HEK293 (cell line): ENCODE results near the gene MOB4.

ENCODE experiments used
- CTCF ChIA-PET: fragments of 350-600 bp; formaldehyde crosslinking; extraction: SDS; loops from one replicate; lab custom pipeline; 2021; ENCODE audit warnings: antibody characterized with exemption; lab: Yijun Ruan, JAX
- POLR2A ChIA-PET: fragments of 300-600 bp; formaldehyde crosslinking; extraction: SDS; loops from one replicate; lab custom pipeline; 2020; ENCODE audit warnings: antibody characterized with exemption, inconsistent platforms; lab: Yijun Ruan, JAX
- H3K27ac ChIP-seq: fragments of 200-500 bp; sonication (Bioruptor generic); 2 replicates; pipeline ENCODE4 v1.5.1; 2014; ENCODE audit warnings: low read depth, low read length, control low read depth, inconsistent platforms; ENCODE audit errors: extremely low read depth
- H3K36me3 ChIP-seq, 2 experiments: fragments of 200-500 bp in 1 of 2; sonication (Bioruptor generic) in 1 of 2; 1 replicate in 1 of 2; 2 replicates in 1 of 2; pipeline ENCODE4 v1.5.1; 2014 to 2017; ENCODE audit warnings: inconsistent platforms in 2 of 2, low read length in 2 of 2; ENCODE audit not compliant: control insufficient read depth in 2 of 2, insufficient read depth in 1 of 2
- H3K4me1 ChIP-seq: fragments of 200-500 bp; sonication (Bioruptor generic); 2 replicates; pipeline ENCODE4 v1.5.1; 2014; ENCODE audit warnings: mild to moderate bottlenecking, low read length, inconsistent platforms; ENCODE audit not compliant: control insufficient read depth, insufficient read depth
- H3K4me3 ChIP-seq: 2 replicates; pipeline ENCODE4 v1.5.1; 2011; ENCODE audit warnings: low read depth, mild to moderate bottlenecking, control low read depth, low read length, moderate library complexity
- H3K9me3 ChIP-seq: fragments of 200-500 bp; sonication (Bioruptor generic); 2 replicates; pipeline ENCODE4 v1.5.1; 2014; ENCODE audit warnings: low read depth, low read length, inconsistent platforms; ENCODE audit not compliant: control insufficient read depth, insufficient read depth
- BCL11A ChIP-seq: fragments of 450-650 bp; formaldehyde crosslinking; IDR thresholded peaks from 2 replicates; pipeline ENCODE4 v1.5.1; 2016; ENCODE audit warnings: low read depth, missing biosample characterization, missing genetic modification characterization
- CTCF ChIP-seq: fragments of 450-650 bp; formaldehyde crosslinking; IDR thresholded peaks from 2 replicates; pipeline ENCODE4 v1.5.1; 2016; ENCODE audit warnings: missing biosample characterization, missing genetic modification characterization
- GLI2 ChIP-seq: fragments of 450-650 bp; formaldehyde crosslinking; IDR thresholded peaks from 2 replicates; pipeline ENCODE4; 2017; ENCODE audit warnings: missing biosample characterization, missing genetic modification characterization, low read depth, borderline replicate concordance
- HOXD13 ChIP-seq: sonication (generic); formaldehyde crosslinking; IDR thresholded peaks from 2 replicates; pipeline ENCODE4 v1.8.0; 2022; ENCODE audit warnings: missing genetic modification reagents, borderline replicate concordance
- KLF10 ChIP-seq: fragments of 450-650 bp; IDR thresholded peaks from 2 replicates; pipeline ENCODE4 v1.5.1; 2018; ENCODE audit warnings: missing biosample characterization, mild to moderate bottlenecking, missing genetic modification characterization
- MZF1 ChIP-seq: fragments of 450-650 bp; formaldehyde crosslinking; IDR thresholded peaks from 2 replicates; pipeline ENCODE4 v1.5.1; 2017; ENCODE audit warnings: missing biosample characterization, missing genetic modification characterization, borderline replicate concordance
- PATZ1 ChIP-seq: fragments of 450-650 bp; formaldehyde crosslinking; IDR thresholded peaks from 2 replicates; pipeline ENCODE4 v1.5.1; 2016; ENCODE audit warnings: missing biosample characterization, missing genetic modification characterization
- SP3 ChIP-seq: fragments of 450-650 bp; formaldehyde crosslinking; IDR thresholded peaks from 2 replicates; pipeline ENCODE4 v1.5.1; 2016; ENCODE audit warnings: missing biosample characterization, missing genetic modification characterization
- SP7 ChIP-seq: fragments of 450-650 bp; formaldehyde crosslinking; IDR thresholded peaks from 2 replicates; pipeline ENCODE4 v1.5.1; 2016; ENCODE audit warnings: missing biosample characterization, missing genetic modification characterization
- TCF7L2 ChIP-seq: IDR thresholded peaks from 2 replicates; pipeline ENCODE4 v1.6.1; 2011; ENCODE audit warnings: low read depth, mild to moderate bottlenecking, inconsistent platforms, low read length, moderate library complexity, borderline replicate concordance
- YY2 ChIP-seq: fragments of 450-650 bp; formaldehyde crosslinking; IDR thresholded peaks from 2 replicates; pipeline ENCODE4 v1.5.1; 2016; ENCODE audit warnings: missing biosample characterization, missing genetic modification characterization
- ZBTB6 ChIP-seq: fragments of 450-650 bp; formaldehyde crosslinking; IDR thresholded peaks from 2 replicates; pipeline ENCODE4 v1.5.1; 2017; ENCODE audit warnings: missing biosample characterization, missing genetic modification characterization
- ZNF10 ChIP-seq: fragments of 450-650 bp; formaldehyde crosslinking; IDR thresholded peaks from 2 replicates; pipeline ENCODE4 v1.5.1; 2017; ENCODE audit warnings: missing biosample characterization, missing genetic modification characterization
- ZNF175 ChIP-seq: fragments of 450-650 bp; formaldehyde crosslinking; IDR thresholded peaks from 2 replicates; pipeline ENCODE4 v1.5.1; 2016; ENCODE audit warnings: missing biosample characterization, missing genetic modification characterization
- ZNF211 ChIP-seq: fragments of 450-650 bp; formaldehyde crosslinking; IDR thresholded peaks from 2 replicates; pipeline ENCODE4 v1.5.1; 2016; ENCODE audit warnings: low read depth, missing biosample characterization, missing genetic modification characterization
- ZNF24 ChIP-seq: fragments of 450-650 bp; formaldehyde crosslinking; IDR thresholded peaks from 2 replicates; pipeline ENCODE4 v1.5.1; 2016; ENCODE audit warnings: missing biosample characterization, missing genetic modification characterization
- ZNF311 ChIP-seq: fragments of 450-650 bp; formaldehyde crosslinking; IDR thresholded peaks from 2 replicates; pipeline ENCODE4 v1.5.1; 2017; ENCODE audit warnings: missing biosample characterization, missing genetic modification characterization, borderline replicate concordance
- ZNF366 ChIP-seq: fragments of 450-650 bp; formaldehyde crosslinking; conservative IDR thresholded peaks from 2 replicates; pipeline ENCODE4 v1.5.1; 2016; ENCODE audit warnings: missing biosample characterization, missing genetic modification characterization
- ZNF391 ChIP-seq: fragments of 450-650 bp; formaldehyde crosslinking; IDR thresholded peaks from 2 replicates; pipeline ENCODE4 v1.5.1; 2016; ENCODE audit warnings: low read depth, missing biosample characterization, missing genetic modification characterization, borderline replicate concordance
- ZNF423 ChIP-seq: fragments of 450-650 bp; formaldehyde crosslinking; IDR thresholded peaks from 2 replicates; pipeline ENCODE4 v1.5.1; 2016; ENCODE audit warnings: missing biosample characterization, missing genetic modification characterization
- ZNF426 ChIP-seq: fragments of 450-650 bp; formaldehyde crosslinking; IDR thresholded peaks from 2 replicates; pipeline ENCODE4 v1.5.1; 2017; ENCODE audit warnings: missing biosample characterization, missing genetic modification characterization, mild to moderate bottlenecking, inconsistent platforms, moderate library complexity
- ZNF433 ChIP-seq: fragments of 450-650 bp; formaldehyde crosslinking; IDR thresholded peaks from 2 replicates; pipeline ENCODE4 v1.5.1; 2016; ENCODE audit warnings: missing biosample characterization, missing genetic modification characterization, low read depth
- ZNF48 ChIP-seq: fragments of 450-650 bp; formaldehyde crosslinking; IDR thresholded peaks from 2 replicates; pipeline ENCODE4 v1.5.1; 2016; ENCODE audit warnings: missing biosample characterization, missing genetic modification characterization
- ZNF510 ChIP-seq: fragments of 450-650 bp; formaldehyde crosslinking; IDR thresholded peaks from 2 replicates; pipeline ENCODE4 v1.5.1; 2018; ENCODE audit warnings: mild to moderate bottlenecking, missing genetic modification characterization, missing biosample characterization; ENCODE audit not compliant: insufficient replicate concordance
- ZNF521 ChIP-seq: fragments of 450-650 bp; formaldehyde crosslinking; IDR thresholded peaks from 2 replicates; pipeline ENCODE4 v1.5.1; 2017; ENCODE audit warnings: missing biosample characterization, mild to moderate bottlenecking, missing genetic modification characterization
- ZNF529 ChIP-seq: fragments of 450-650 bp; formaldehyde crosslinking; IDR thresholded peaks from 2 replicates; pipeline ENCODE4 v1.5.1; 2017; ENCODE audit warnings: missing genetic modification characterization, missing biosample characterization; ENCODE audit not compliant: insufficient replicate concordance
- ZNF548 ChIP-seq: fragments of 450-650 bp; formaldehyde crosslinking; IDR thresholded peaks from 2 replicates; pipeline ENCODE4 v1.5.1; 2016; ENCODE audit warnings: missing biosample characterization, missing genetic modification characterization
- ZNF571 ChIP-seq: fragments of 450-650 bp; formaldehyde crosslinking; IDR thresholded peaks from 2 replicates; pipeline ENCODE4 v1.5.0; 2017; ENCODE audit warnings: missing biosample characterization, missing genetic modification characterization
- ZNF580 ChIP-seq: fragments of 450-650 bp; formaldehyde crosslinking; IDR thresholded peaks from 2 replicates; pipeline ENCODE4 v1.5.1; 2016; ENCODE audit warnings: missing biosample characterization, missing genetic modification characterization
- ZNF585B ChIP-seq: fragments of 450-650 bp; formaldehyde crosslinking; IDR thresholded peaks from 2 replicates; pipeline ENCODE4 v1.5.1; 2016; ENCODE audit warnings: missing biosample characterization, missing genetic modification characterization
- ZNF623 ChIP-seq: fragments of 450-650 bp; formaldehyde crosslinking; IDR thresholded peaks from 2 replicates; pipeline ENCODE4 v1.5.1; 2016; ENCODE audit warnings: missing biosample characterization, missing genetic modification characterization
- ZNF645 ChIP-seq: fragments of 450-650 bp; formaldehyde crosslinking; IDR thresholded peaks from 2 replicates; pipeline ENCODE4; 2016; ENCODE audit warnings: missing biosample characterization, missing genetic modification characterization
- ZNF76 ChIP-seq: fragments of 450-650 bp; formaldehyde crosslinking; IDR thresholded peaks from 2 replicates; pipeline ENCODE4; 2016; ENCODE audit warnings: low read depth, missing biosample characterization, missing genetic modification characterization, borderline replicate concordance

The MOB4 gene

GRCh38 chr2:197515739-197516392, at the start of gene MOB4:
TSS of gene MOB4 (plus strand) at chr2:197516066. CDS start at chr2:197516087, 21 bp downstream.
- peaks cover 0 to 8% of the 10 kb centered on the region in 2 experiments; a peak in 2 of 3 replicates for H3K36me3 ChIP-seq
- POLR2A ChIA-PET: interaction anchor here (1.1 to 6.0 kb wide), 10 partner anchors 8 to 266 kb away, joined by 3 to 85 read pairs (median 6); partner anchors contain the start of genes COQ10B, HSPD1, HSPE1 and MARS2
- no peak; the same call in 1 of the 2 replicates for TF ChIP-seq TCF7L2
- TF ChIP-seq MZF1 (tag by site-specific recombination): no peak
- TF ChIP-seq ZNF548 (tag by site-specific recombination): no peak
- TF ChIP-seq KLF10: peak; percentile 78
- TF ChIP-seq ZNF585B (tag by site-specific recombination): 0 out of 2 replicates have a peak, but pooled peaks have one; percentile 1
- TF ChIP-seq ZNF175 (tag by site-specific recombination): no peak
- TF ChIP-seq SP3: peak; percentile 81
- no peak for TF ChIP-seq ZNF10 (tag by site-specific recombination)
- no peak for TF ChIP-seq ZNF423 (tag by site-specific recombination)
- TF ChIP-seq HOXD13 (CRISPR knock-in tag): no peak; the same call in 1 of the 2 replicates
- peak; percentile 75 for TF ChIP-seq SP7
- TF ChIP-seq BCL11A: no peak
- no peak for TF ChIP-seq ZNF510 (tag by site-specific recombination)
- no peak for TF ChIP-seq GLI2
- no peak for TF ChIP-seq ZNF311 (tag by site-specific recombination)
- 0 out of 2 replicates have a peak, but pooled peaks have one; percentile 13 for TF ChIP-seq ZNF623 (tag by site-specific recombination)
- no peak for TF ChIP-seq ZNF48 (tag by site-specific recombination)
- no peak for TF ChIP-seq ZNF24 (tag by site-specific recombination)
- TF ChIP-seq ZNF571 (tag by site-specific recombination): no peak
- TF ChIP-seq PATZ1 (tag by site-specific recombination): peak; percentile 72
- TF ChIP-seq ZNF211 (tag by site-specific recombination): no peak
- TF ChIP-seq ZNF580 (tag by site-specific recombination): peak; percentile 88; the same call in 1 of the 2 replicates
- TF ChIP-seq ZNF76 (tag by site-specific recombination): peak; percentile 85
- peak; percentile 72 for TF ChIP-seq CTCF (tag by site-specific recombination)
- TF ChIP-seq ZNF645 (tag by site-specific recombination): no peak
- peak; percentile 82 for TF ChIP-seq YY2 (tag by site-specific recombination)
- TF ChIP-seq ZNF433 (tag by site-specific recombination): no peak
- TF ChIP-seq ZNF391 (tag by site-specific recombination): no peak
- no peak for TF ChIP-seq ZNF529 (tag by site-specific recombination)
- no peak for TF ChIP-seq ZNF366 (tag by site-specific recombination)
- no peak for TF ChIP-seq ZNF521 (tag by site-specific recombination)
- no peak for TF ChIP-seq ZNF426
- TF ChIP-seq ZBTB6 (tag by site-specific recombination): no peak

More at GRCh38 chr2:197515739-197516392, at the start of gene MOB4:
- CTCF ChIA-PET: no interaction called here
- peak within 1 kb of the TSS; percentile 87 for H3K27ac ChIP-seq
- peak within 1 kb of the TSS; percentile 99 for H3K4me3 ChIP-seq
- H3K4me1 ChIP-seq: peaks cover 2% of the 10 kb centered on the region; the same call in 1 of the 2 replicates
- H3K9me3 ChIP-seq: no peaks in the 10 kb centered on the region
